Chondrocyte (in vitro differentiated cells): ENCODE data around the gene GPC1. TPM values are rescaled to one million over a fixed set of nuclear protein-coding genes. Genes with fewer than 3 reads are reported as not detected.

ENCODE experiments used
- DNase-seq: peaks from one replicate; pipeline ENCODE4 v3.0.0; 2021; ENCODE audit warnings: mixed read lengths, low spot score
- H3K27ac Mint-ChIP-seq: one replicate; pipeline ENCODE4 v1.8.0; 2021; ENCODE audit warnings: mild to moderate bottlenecking, moderate library complexity, mixed read lengths; ENCODE audit not compliant: unreplicated experiment
- H3K27me3 Mint-ChIP-seq: 2 replicates; pipeline ENCODE4 v1.8.0; 2021; ENCODE audit warnings: low read depth, mixed read lengths
- H3K36me3 Mint-ChIP-seq: 2 replicates; pipeline ENCODE4 v1.8.0; 2021; ENCODE audit warnings: low read depth, mixed read lengths
- H3K4me1 Mint-ChIP-seq: 2 replicates; pipeline ENCODE4 v1.8.0; 2021; ENCODE audit warnings: low read depth, mild to moderate bottlenecking, mixed read lengths
- H3K4me3 Mint-ChIP-seq: one replicate; pipeline ENCODE4 v1.8.0; 2021; ENCODE audit warnings: mild to moderate bottlenecking, moderate library complexity, mixed read lengths; ENCODE audit not compliant: unreplicated experiment
- H3K9me3 Mint-ChIP-seq: 2 replicates; pipeline ENCODE4 v1.8.0; 2021; ENCODE audit warnings: low read depth, mixed read lengths
- total RNA-seq: library from RNA; stranded (reverse); gene quantifications from 3 replicates; pipeline ENCODE4 v1.2.1, GENCODE V29; 2021
- TF ChIP-seq, protein P1 (sequence below): fragments of 200-600 bp; sonication (generic); IDR thresholded peaks from 2 replicates; pipeline ENCODE4 v1.5.0; 2021; ENCODE audit warnings: antibody characterized with exemption, mild to moderate bottlenecking, moderate library complexity

The GPC1 gene
- total RNA-seq, 1 donor from 2014 or later, result 264 TPM

DNA sequence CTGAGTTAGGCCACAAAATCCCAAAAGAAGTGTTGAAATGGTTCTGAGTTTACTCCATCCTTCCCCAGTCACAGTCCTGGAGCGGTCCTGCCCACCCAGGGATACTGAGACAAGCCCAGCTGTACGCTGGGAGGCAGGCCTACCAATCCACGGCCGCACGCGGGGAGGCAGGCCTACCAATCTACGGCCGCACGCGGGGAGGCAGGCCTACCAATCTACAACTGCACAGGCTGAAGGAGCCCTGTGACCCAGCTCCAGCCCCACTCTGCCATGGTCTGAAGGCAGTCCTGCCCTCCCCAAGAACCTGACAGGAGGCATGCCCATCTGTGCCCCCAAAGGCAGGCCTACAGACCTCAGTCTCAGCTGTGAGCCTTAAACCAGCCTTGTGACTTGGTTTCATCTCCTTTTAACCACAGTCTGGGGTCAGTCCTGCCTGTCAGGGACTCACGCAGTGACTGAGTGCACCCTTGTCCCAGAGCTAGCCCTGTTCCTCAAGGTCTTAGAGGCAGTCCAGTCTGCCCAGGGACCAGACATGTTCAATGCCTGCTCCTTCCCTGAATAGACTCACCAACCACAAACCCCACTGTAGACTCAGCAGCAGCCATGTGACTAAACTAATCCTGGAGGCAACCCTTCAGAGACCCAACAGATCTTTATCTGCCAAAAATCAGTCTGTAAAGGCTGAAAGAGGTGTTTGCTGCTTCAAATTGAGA, 36.8 kb downstream of the GPC1 start:
- H3K9me3 Mint-ChIP-seq, result peaks cover 26% of the 10 kb centered on the region
- no peak overlapping the region for H3K27ac Mint-ChIP-seq
- peaks cover 11% of the 10 kb centered on the region for H3K4me1 Mint-ChIP-seq
- H3K4me3 Mint-ChIP-seq, result no peak overlapping the region
- no peaks in the 10 kb centered on the region for H3K27me3 Mint-ChIP-seq
- peaks cover 10% of the 10 kb centered on the region for H3K36me3 Mint-ChIP-seq
- TF ChIP-seq, protein P1, sequence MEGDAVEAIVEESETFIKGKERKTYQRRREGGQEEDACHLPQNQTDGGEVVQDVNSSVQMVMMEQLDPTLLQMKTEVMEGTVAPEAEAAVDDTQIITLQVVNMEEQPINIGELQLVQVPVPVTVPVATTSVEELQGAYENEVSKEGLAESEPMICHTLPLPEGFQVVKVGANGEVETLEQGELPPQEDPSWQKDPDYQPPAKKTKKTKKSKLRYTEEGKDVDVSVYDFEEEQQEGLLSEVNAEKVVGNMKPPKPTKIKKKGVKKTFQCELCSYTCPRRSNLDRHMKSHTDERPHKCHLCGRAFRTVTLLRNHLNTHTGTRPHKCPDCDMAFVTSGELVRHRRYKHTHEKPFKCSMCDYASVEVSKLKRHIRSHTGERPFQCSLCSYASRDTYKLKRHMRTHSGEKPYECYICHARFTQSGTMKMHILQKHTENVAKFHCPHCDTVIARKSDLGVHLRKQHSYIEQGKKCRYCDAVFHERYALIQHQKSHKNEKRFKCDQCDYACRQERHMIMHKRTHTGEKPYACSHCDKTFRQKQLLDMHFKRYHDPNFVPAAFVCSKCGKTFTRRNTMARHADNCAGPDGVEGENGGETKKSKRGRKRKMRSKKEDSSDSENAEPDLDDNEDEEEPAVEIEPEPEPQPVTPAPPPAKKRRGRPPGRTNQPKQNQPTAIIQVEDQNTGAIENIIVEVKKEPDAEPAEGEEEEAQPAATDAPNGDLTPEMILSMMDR, result no peak
- no peak for DNase-seq

DNA sequence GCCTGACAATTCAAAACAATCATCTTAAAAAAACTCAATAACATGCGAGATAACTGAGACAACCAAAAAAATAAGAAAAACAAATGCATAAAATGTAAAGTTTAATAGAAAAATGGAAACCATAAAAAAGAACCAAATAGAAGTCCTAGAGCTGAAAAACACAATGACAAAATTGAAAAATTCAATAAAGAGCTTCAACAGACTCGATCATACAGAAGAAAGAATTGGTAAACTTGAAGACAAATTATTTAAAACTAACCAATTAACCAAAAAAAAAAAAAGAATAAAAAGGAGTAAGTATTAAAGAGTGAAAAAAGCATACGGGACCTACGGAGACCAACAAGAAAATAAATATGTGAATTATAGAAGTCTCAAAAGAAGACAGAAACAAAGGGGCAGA, 37.7 kb downstream of the GPC1 start:
- Mint-ChIP-seq H3K27ac (no peak overlapping the region), H3K4me3 (no peak overlapping the region), H3K4me1 (peaks cover 11% of the 10 kb centered on the region), H3K9me3 (peaks cover 26% of the 10 kb centered on the region), H3K36me3 (peaks cover 10% of the 10 kb centered on the region), H3K27me3 (no peaks in the 10 kb centered on the region)
- TF ChIP-seq, protein P1, result no peak
- DNase-seq, result no peak

DNA sequence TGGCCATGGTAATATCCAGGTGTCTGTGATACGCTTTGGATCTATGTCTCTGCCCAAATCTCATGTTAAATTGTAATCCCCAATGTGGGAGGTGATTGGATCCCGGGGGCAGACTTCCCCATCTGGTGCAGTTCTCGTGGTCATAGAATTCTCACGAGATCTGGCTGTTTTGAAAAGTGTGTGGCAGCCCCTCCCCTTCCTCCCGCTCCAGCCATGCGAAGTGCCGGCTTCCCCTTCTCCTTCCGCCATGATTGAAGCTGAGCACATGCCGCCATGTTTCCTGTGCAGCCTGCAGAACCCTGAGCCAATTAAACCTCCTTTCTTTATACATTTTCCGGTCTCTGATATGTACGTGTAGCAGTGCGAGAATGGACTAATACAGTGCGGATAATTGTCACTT, 42.5 kb downstream of the GPC1 start:
- no peak for DNase-seq
- TF ChIP-seq, protein P1, result no peak
- Mint-ChIP-seq H3K27ac (no peak overlapping the region), H3K4me1 (no peaks in the 10 kb centered on the region), H3K36me3 (peaks cover 11% of the 10 kb centered on the region), H3K27me3 (no peaks in the 10 kb centered on the region), H3K4me3 (no peak overlapping the region), H3K9me3 (peaks cover 23% of the 10 kb centered on the region)

DNA sequence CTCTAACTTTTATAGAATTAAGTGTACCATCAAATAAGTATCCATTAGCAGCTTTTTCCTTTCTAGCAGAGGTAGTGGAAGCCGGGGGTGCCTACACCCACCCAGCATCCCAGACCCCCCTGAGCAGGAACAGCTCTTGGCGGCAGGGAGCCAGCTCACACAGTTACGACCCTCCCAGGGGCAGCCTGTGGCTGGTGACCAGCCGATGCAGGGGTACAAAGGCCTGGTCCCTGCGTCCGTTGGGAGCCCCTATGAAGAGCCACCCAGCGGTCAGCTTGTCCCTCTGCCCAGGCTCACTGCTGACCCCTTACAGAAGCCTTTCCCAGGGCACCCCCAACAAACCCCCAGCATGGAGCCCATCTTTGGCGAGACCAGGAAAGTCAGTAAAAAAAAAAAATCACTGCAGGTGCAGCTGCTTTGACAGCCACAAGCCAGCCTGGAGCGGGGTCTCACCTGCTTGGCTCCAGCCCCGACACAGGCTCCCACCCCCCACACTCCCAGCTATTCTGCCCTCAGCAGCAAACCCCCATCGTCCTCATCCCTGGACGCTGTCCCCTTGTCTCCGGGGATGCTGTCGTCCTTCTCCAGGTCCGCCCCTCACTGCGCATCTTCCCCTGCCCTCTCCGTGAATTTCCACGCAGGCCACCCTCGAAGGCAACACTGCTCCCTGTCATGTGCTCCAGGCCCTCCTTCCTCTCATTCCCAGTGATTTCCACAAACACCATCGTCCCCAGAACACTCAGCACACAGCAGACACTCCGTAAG, 43.1 kb downstream of the GPC1 start:
- Mint-ChIP-seq H3K9me3 (peaks cover 17% of the 10 kb centered on the region), H3K27me3 (no peaks in the 10 kb centered on the region), H3K36me3 (peaks cover 6% of the 10 kb centered on the region), H3K4me1 (no peaks in the 10 kb centered on the region), H3K4me3 (no peak overlapping the region), H3K27ac (no peak overlapping the region)
- TF ChIP-seq, protein P1, result no peak
- peak; percentile 81 for DNase-seq

DNA sequence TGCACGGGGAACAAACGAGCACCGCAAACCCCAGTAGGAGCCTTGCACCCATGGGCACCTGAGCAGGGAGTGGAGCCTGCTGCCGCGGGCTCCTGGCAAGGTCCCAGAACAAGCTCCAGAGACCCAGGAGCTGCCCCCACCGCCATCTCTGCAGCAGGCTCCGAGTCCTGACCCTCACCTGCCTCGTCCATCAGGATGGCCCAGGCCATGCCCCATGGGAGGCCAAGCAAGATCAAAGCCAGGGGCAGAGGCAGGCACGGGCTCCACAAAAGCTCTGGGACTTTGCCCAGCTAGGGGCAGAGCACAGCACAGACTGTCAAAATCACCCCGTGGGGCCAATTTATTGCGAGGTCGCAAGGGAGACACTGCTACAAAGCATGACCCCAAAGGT, 43.6 kb downstream of the GPC1 start:
- Mint-ChIP-seq H3K36me3 (peaks cover 3% of the 10 kb centered on the region), H3K27me3 (no peaks in the 10 kb centered on the region), H3K4me3 (no peak overlapping the region), H3K27ac (no peak overlapping the region), H3K9me3 (peaks cover 14% of the 10 kb centered on the region), H3K4me1 (no peaks in the 10 kb centered on the region)
- TF ChIP-seq, protein P1, result no peak
- DNase-seq, result peak; percentile 81
